Kidney epithelial cell (primary cell): ENCODE measurements around the gene SPSB4. TPM values are rescaled to one million over a fixed set of nuclear protein-coding genes. Genes with fewer than 3 reads are reported as not detected.

Experiments used
- DNase-seq: peaks from one replicate; pipeline ENCODE4 v3.0.0-alpha.2; 2010; ENCODE audit warnings: low read depth
- H3K27me3 ChIP-seq: 2 replicates; pipeline ENCODE4 v1.6.0; 2011; ENCODE audit warnings: low read length; ENCODE audit not compliant: control insufficient read depth, insufficient read depth
- H3K36me3 ChIP-seq: 2 replicates; pipeline ENCODE4 v1.5.1; 2011; ENCODE audit warnings: low read length; ENCODE audit not compliant: control insufficient read depth, insufficient read depth
- H3K4me3 ChIP-seq: 2 replicates; pipeline ENCODE4 v1.5.1; 2011; ENCODE audit warnings: low read depth, mild to moderate bottlenecking, control low read depth, low read length
- total RNA-seq: library from RNA; depleted of rRNA; stranded (reverse); fragments of >200 nt; gene quantifications from 2 replicates; pipeline ENCODE4 v1.2.3, GENCODE V29; 2015
- TF ChIP-seq, protein P1 (sequence below): IDR thresholded peaks from 2 replicates; pipeline ENCODE4 v1.5.1; 2011; ENCODE audit warnings: mild to moderate bottlenecking, moderate library complexity, low read length, control low read depth, inconsistent platforms; ENCODE audit not compliant: insufficient read depth, poor library complexity, severe bottlenecking

The SPSB4 gene
- total RNA-seq, 1 donor from 2014 or later, result 0.67 TPM

DNA sequence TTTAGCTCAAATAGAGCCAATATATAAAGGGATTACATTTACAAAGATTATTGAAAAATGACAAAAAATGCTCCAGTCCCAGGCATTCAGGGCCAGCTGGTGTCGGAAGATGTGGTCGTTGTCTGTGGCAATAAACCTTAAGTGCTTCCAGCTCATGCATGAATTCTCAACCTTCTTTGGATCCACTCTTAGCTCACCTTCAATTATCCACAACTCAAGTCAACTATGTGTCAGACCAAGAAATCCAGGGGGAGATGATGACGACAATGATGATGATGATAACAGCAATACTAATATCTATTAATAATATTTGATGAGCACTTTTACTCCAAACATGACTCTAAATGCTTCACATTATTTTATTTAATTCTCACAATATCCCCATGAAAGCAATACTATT is 126.9 kb downstream of the SPSB4 start:
- no peak for DNase-seq
- Histone ChIP-seq H3K36me3 (no peaks in the 10 kb centered on the region), H3K27me3 (no peaks in the 10 kb centered on the region), H3K4me3 (no peak overlapping the region)
- TF ChIP-seq, protein P1, sequence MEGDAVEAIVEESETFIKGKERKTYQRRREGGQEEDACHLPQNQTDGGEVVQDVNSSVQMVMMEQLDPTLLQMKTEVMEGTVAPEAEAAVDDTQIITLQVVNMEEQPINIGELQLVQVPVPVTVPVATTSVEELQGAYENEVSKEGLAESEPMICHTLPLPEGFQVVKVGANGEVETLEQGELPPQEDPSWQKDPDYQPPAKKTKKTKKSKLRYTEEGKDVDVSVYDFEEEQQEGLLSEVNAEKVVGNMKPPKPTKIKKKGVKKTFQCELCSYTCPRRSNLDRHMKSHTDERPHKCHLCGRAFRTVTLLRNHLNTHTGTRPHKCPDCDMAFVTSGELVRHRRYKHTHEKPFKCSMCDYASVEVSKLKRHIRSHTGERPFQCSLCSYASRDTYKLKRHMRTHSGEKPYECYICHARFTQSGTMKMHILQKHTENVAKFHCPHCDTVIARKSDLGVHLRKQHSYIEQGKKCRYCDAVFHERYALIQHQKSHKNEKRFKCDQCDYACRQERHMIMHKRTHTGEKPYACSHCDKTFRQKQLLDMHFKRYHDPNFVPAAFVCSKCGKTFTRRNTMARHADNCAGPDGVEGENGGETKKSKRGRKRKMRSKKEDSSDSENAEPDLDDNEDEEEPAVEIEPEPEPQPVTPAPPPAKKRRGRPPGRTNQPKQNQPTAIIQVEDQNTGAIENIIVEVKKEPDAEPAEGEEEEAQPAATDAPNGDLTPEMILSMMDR, result no peak

DNA sequence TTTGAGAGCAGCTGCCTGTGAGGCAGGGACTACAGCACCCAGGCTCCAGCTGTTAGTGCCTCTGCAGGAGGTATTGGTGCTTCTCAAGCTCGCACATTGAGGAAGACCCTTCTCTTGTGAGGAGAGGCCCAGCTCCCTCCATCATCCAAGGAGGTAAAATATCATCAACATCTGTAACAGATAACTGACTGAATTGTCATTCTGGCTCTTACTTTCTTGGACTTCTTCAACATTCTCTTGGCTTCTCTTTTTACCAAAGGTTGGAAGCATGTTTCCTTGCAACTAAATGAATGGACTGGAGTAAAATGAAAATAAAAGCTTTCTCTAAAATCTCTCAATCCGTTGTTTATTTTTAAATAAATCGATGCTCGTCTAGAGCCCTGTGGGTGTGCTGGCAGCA is 127.4 kb downstream of the SPSB4 start:
- Histone ChIP-seq H3K27me3 (no peaks in the 10 kb centered on the region), H3K4me3 (no peak overlapping the region), H3K36me3 (no peaks in the 10 kb centered on the region)
- TF ChIP-seq, protein P1, result no peak
- DNase-seq, result no peak

DNA sequence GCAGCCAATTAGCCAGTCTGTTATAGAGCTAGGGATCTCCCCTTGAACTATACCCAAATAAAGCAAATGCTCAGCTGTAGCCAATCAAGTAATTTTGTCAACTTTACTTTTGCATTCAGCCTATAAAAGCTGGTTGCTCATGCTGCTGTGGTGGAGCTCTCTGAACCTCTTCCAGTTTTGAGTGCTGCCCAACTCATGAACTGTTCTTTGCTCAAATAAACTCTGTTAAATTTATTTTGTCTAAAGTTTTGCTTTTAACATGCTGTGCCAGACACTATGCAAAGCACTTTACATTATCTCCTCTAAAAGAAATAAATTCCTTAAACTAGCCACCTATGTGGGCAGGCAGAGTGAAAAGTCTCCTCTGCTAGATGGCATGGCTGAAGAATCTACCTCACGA is 128.8 kb downstream of the SPSB4 start:
- TF ChIP-seq, protein P1, result no peak
- no peak for DNase-seq
- H3K27me3 ChIP-seq, result no peaks in the 10 kb centered on the region
- no peaks in the 10 kb centered on the region for H3K36me3 ChIP-seq
- no peak overlapping the region for H3K4me3 ChIP-seq

DNA sequence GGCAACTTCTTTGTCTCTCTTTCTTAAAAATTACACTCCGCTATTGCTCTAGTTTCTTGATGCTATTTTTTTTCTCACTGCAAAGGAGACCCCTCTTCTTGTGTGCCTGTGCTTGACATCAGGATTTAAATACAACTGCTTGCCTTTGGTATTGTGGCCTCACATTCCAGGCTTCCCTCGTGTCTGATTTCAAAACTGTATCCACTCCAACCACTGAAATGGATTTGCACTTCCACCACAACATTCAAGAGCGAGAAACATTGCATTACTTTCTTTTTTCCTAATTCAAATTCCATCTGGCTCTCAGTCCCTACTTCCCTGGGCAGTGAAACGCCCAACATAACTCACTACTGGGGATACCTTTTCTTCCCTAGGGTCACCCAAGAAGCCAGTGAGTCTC is 130.0 kb downstream of the SPSB4 start:
- Histone ChIP-seq H3K36me3 (no peaks in the 10 kb centered on the region), H3K27me3 (no peaks in the 10 kb centered on the region), H3K4me3 (no peak overlapping the region)
- no peak for DNase-seq
- TF ChIP-seq, protein P1, result no peak

DNA sequence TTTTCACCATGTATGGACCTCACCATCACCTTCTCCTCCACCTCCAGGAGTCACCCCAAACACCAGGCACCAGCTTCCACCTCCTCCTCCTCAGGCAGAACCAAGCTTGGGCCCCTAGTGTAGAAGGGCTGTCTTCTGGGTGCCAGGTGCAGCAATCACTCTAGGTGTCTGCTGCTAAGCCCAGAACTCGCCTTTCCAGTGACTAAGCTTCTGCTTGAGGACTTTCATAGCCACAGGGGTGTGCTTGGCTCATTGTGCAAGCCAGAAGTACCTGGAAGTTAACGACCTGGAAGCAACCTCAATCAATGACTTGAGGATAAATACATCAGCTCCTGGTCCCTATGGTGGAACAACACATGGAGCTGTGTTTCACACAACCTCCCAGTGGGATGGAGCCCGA is 130.7 kb downstream of the SPSB4 start:
- no peaks in the 10 kb centered on the region for H3K27me3 ChIP-seq
- no peak for DNase-seq
- TF ChIP-seq, protein P1, result no peak
- no peaks in the 10 kb centered on the region for H3K36me3 ChIP-seq
- H3K4me3 ChIP-seq, result no peak overlapping the region

DNA sequence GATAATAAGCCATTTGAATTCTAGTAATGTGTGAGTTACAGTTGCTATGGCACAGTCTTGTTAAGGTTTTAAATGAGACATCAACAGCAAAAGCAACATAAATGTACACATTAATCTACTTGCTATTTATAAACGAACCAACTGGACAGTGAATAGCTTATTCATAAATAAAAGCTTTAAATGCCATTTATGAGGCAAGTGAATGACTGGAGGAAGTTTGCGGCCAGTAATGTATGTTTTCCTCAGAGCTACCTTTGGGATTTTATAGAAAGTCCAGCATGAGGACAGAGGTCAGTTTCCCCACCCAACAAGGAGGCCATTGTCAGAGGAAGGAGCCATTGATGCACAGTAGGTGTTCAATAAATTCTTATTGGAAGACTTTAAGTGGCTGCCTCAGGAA is 132.5 kb downstream of the SPSB4 start:
- TF ChIP-seq, protein P1, result no peak
- DNase-seq, result no peak
- no peaks in the 10 kb centered on the region for H3K27me3 ChIP-seq
- H3K4me3 ChIP-seq, result no peak overlapping the region
- H3K36me3 ChIP-seq, result no peaks in the 10 kb centered on the region
